Astrocyte of the cerebellum (primary cell): ENCODE results near the gene UPK3A.

Experiments used
- DNase-seq: peaks from one replicate; pipeline ENCODE4 v3.0.0-alpha.2; 2011; ENCODE audit warnings: low read depth
- H3K4me3 ChIP-seq: 2 replicates; pipeline ENCODE4 v1.5.1; 2011; ENCODE audit warnings: mild to moderate bottlenecking, low read depth, low read length, moderate library complexity
- in situ Hi-C: cut with HindIII; loops from 2 replicates; pipeline ENCODE4 v1.10.0; 2017; ENCODE audit warnings: low sequenced_read_pairs
- TF ChIP-seq, protein P1 (sequence below): IDR thresholded peaks from 2 replicates; pipeline ENCODE4 v1.5.1; 2012; ENCODE audit warnings: low read length, low read depth, moderate library complexity, mild to moderate bottlenecking; ENCODE audit errors: missing control alignments

UPK3A gene

GRCh38 chr22:45284705-45285262 is at the start of gene UPK3A:
TSS of gene UPK3A (plus strand) at chr22:45284949. CDS start at chr22:45285014, 65 bp downstream.
- in situ Hi-C loops, result no loop called here
- no peak for DNase-seq
- TF ChIP-seq, protein P1, sequence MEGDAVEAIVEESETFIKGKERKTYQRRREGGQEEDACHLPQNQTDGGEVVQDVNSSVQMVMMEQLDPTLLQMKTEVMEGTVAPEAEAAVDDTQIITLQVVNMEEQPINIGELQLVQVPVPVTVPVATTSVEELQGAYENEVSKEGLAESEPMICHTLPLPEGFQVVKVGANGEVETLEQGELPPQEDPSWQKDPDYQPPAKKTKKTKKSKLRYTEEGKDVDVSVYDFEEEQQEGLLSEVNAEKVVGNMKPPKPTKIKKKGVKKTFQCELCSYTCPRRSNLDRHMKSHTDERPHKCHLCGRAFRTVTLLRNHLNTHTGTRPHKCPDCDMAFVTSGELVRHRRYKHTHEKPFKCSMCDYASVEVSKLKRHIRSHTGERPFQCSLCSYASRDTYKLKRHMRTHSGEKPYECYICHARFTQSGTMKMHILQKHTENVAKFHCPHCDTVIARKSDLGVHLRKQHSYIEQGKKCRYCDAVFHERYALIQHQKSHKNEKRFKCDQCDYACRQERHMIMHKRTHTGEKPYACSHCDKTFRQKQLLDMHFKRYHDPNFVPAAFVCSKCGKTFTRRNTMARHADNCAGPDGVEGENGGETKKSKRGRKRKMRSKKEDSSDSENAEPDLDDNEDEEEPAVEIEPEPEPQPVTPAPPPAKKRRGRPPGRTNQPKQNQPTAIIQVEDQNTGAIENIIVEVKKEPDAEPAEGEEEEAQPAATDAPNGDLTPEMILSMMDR, result no peak
- peak within 1 kb of the TSS; percentile 14 for H3K4me3 ChIP-seq

DNA sequence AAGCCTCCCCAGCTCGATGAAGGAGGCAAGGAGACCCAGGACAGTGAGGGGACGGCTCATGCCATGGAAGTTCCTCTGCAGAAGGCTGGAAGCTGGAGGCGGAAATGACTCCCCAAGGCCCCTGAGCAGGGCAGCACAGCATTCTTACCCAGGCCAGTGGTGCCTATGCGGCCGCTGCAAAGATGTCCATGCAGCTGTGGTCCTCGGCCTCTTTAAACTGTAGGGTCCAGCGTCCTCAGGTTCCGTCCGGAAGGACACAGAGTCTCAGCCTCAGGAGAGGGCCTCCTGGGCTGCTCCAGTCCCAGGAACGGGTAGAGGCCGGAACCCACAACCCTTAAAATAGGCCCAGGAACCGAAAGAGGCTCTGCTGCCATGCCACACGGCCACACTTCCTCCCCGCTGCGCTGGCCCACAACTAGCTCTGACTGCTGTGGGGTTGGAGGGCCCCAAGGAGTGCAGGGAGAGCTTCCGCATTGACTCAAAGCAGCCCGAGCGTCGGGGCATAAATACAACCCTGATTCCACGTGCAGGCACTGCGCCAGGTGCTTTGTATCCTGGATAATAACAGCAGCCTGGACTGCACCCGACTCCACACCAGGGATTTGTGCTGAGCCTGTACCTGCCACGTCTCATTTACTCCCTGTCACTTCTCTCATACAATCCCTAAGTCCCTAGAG is 49.5 kb upstream of the UPK3A start:
- TF ChIP-seq, protein P1, result no peak
- no peak for DNase-seq
- in situ Hi-C loops, result no loop called here
- H3K4me3 ChIP-seq, result no peak overlapping the region

- TF ChIP-seq, protein P1, result no peak
- DNase-seq, result no peak
- H3K4me3 ChIP-seq, result no peak overlapping the region
- in situ Hi-C loops, result no loop called here
These were observed 48.9 kb upstream of the UPK3A start for GRCh38 chr22:45235851-45236342.

DNA sequence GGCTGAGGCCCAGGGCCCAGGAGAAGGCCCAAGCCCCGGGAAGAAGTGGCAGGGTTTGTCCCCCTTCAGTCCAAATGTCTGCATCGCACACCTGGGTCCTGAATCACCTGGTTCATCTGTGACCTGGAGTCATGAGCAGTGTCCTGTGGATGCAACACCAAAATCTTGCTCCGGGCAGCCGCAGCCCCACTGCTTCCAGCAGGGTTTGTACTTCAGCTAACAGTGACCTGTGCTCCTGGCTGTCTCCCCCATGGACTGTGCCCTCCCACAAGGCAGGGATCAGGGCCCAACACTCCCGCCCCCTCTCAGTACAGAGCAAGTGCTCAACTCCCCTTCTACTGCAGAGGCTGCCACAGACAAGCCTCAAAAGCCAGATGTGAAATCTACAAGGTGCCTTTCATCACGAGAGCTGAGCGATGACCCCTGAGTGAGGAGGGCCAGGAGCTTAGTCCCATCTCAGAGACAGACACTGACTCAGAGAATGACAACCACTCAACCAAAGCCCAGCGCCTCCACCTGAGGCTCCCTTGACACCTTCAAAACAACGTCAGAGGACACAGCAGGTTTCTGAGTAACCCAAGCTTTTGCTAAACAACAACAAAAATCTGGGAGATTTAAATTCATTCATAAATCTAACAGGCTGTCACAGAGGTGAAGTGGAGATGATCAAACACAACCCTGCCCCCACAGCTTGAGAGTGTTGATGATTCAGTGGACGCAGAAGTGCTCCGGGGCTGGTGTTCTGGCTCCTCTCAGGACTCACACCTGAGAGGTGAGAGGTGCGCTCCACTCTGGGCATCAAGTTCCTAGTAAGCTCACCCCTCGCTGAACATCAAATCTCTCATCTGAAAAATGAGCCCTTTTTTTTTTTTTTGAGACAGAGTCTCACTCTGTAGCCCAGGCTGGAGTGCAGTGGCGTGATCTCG is 47.4 kb upstream of the UPK3A start:
- no peak overlapping the region for H3K4me3 ChIP-seq
- no peak for DNase-seq
- in situ Hi-C loops, result no loop called here
- TF ChIP-seq, protein P1, result no peak

DNA sequence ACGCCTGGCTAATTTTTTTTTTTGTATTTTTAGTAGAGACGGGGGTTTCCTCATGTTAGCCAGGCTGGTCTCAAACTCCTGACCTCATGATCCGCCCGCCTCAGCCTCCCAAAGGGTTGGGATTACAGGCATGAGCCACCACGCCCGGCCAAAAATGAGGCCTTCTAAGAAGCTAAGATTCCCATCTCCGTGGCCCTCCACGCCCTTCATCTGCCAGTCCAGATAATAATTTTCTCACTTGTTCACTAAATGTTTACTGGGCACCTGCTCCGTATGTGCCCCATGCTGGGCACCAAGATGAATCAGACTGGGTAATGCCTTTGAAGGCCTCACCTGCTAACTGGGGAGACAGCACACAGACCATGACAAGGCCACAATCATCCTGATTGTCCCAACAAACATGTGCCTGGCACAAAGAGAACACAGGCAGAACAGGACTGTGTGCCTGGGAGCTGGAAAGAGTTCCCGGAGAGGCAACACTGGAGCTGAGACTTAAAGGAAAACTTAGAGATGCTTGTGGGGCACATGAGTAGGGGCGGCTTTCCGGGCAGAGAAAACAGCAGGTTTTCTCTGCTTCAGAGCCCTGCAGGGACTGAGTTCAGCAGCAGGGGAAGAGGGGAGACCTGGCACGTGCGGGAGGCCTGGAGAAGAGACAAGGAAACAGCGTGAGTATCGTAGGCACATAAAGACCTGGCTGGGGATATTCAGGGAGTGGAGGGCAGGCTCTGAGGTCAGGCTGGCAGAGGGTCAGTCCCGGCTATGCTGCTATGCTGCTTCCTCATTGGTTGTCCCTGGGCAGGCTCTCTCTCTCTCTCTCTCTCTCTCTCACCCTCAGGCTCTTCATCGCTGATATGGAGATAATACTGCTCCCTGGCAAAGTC is 46.4 kb upstream of the UPK3A start:
- DNase-seq, result no peak
- in situ Hi-C loops, result no loop called here

More for the DNA sequence above, 46.4 kb upstream of the UPK3A start:
- TF ChIP-seq, protein P1, result no peak
- no peak overlapping the region for H3K4me3 ChIP-seq
